OCI-LY3 (cell line): Measurements from ENCODE around the gene ZNF277.

Source experiments
- H2AFZ ChIP-seq: fragments of 200-600, 300-600 bp; shearing (Covaris generic); 2 replicates; pipeline ENCODE4 v1.6.0; 2014; ENCODE audit warnings: antibody characterized with exemption, low read depth, low read length
- H3K27ac ChIP-seq: fragments of 200-600, 300-600 bp; sonication (generic); 2 replicates; pipeline ENCODE4 v1.5.1; 2014; ENCODE audit warnings: mild to moderate bottlenecking, low read length, moderate library complexity, mixed read lengths
- H3K27me3 ChIP-seq: fragments of 200-600, 300-600 bp; sonication (generic); 2 replicates; pipeline ENCODE4 v1.6.1; 2014; ENCODE audit warnings: low read depth, low read length, mixed read lengths
- H3K36me3 ChIP-seq: fragments of 200-600, 300-600 bp; sonication (generic); replicated peaks from 2 replicates; pipeline ENCODE3; 2014; ENCODE audit warnings: low read depth, low read length, mixed read lengths
- H3K4me1 ChIP-seq: fragments of 300-600, 200-600 bp; sonication (generic); 2 replicates; pipeline ENCODE4 v1.6.1; 2014; ENCODE audit warnings: low read length, mixed read lengths
- H3K4me2 ChIP-seq: fragments of 200-600, 300-600 bp; sonication (generic); 2 replicates; pipeline ENCODE4 v1.6.1; 2014; ENCODE audit warnings: low read length, mixed read lengths
- H3K4me3 ChIP-seq: fragments of 300-600, 200-600 bp; sonication (generic); 2 replicates; pipeline ENCODE4 v1.5.1; 2014; ENCODE audit warnings: antibody characterized with exemption, mild to moderate bottlenecking, low read length, moderate library complexity
- H3K79me2 ChIP-seq: fragments of 300-600, 200-600 bp; shearing (Covaris generic); 2 replicates; pipeline ENCODE4 v1.6.1; 2014; ENCODE audit warnings: mild to moderate bottlenecking, low read length, mixed read lengths
- H3K9ac ChIP-seq: fragments of 300-600, 200-600 bp; shearing (Covaris generic); 2 replicates; pipeline ENCODE4 v1.6.0; 2014; ENCODE audit warnings: mild to moderate bottlenecking, low read length, moderate library complexity
- H3K9me3 ChIP-seq: fragments of 200-600, 300-600 bp; shearing (Covaris generic); 2 replicates; pipeline ENCODE4 v1.6.1; 2014; ENCODE audit warnings: low read length, mixed read lengths; ENCODE audit not compliant: insufficient read depth
- H4K20me1 ChIP-seq: fragments of 200-600, 300-600 bp; sonication (generic); 2 replicates; pipeline ENCODE4 v1.6.1; 2016; ENCODE audit warnings: low read length, mixed read lengths; ENCODE audit not compliant: insufficient read depth
- CTCF ChIP-seq: fragments of 200-600, 300-600 bp; sonication (generic); IDR thresholded peaks from 2 replicates; pipeline ENCODE4 v1.5.1; 2014; ENCODE audit warnings: antibody characterized with exemption, low read length, low read depth
- EZH2phosphoT487 ChIP-seq: fragments of 200-600 bp; shearing (Covaris generic); IDR thresholded peaks from 2 replicates; pipeline ENCODE4 v1.6.1; 2018; ENCODE audit warnings: antibody characterized with exemption, mixed run types, low read depth

The ZNF277 gene

GRCh38 chr7:112180223-112180622 lies 26.3 kb upstream of the ZNF277 start:
- H3K27ac ChIP-seq, result no peak overlapping the region

GRCh38 chr7:112182749-112183148 lies 23.7 kb upstream of the ZNF277 start:
- H3K79me2 ChIP-seq, result no peaks in the 10 kb centered on the region

More at GRCh38 chr7:112180223-112180622, 26.3 kb upstream of the ZNF277 start:
- no peak for TF ChIP-seq EZH2phosphoT487
- no peak for TF ChIP-seq CTCF
- Histone ChIP-seq H3K4me3 (no peak overlapping the region), H3K4me2 (no peak overlapping the region), H3K36me3 (no peaks in the 10 kb centered on the region), H3K9ac (no peak overlapping the region), H3K9me3 (no peaks in the 10 kb centered on the region), H2AFZ (no peak overlapping the region), H3K27me3 (peaks cover 26% of the 10 kb centered on the region), H4K20me1 (no peaks in the 10 kb centered on the region), H3K79me2 (no peaks in the 10 kb centered on the region), H3K4me1 (no peaks in the 10 kb centered on the region)

GRCh38 chr7:112183266-112183665 lies 23.2 kb upstream of the ZNF277 start:
- H4K20me1 ChIP-seq, result no peaks in the 10 kb centered on the region
- no peak overlapping the region for H3K27ac ChIP-seq
- H3K4me3 ChIP-seq, result no peak overlapping the region
- H2AFZ ChIP-seq, result no peak overlapping the region
- no peaks in the 10 kb centered on the region for H3K4me1 ChIP-seq
- no peaks in the 10 kb centered on the region for H3K79me2 ChIP-seq
- H3K27me3 ChIP-seq, result peaks cover 19% of the 10 kb centered on the region
- H3K4me2 ChIP-seq, result no peak overlapping the region
- no peaks in the 10 kb centered on the region for H3K9me3 ChIP-seq
- no peak overlapping the region for H3K9ac ChIP-seq
- no peaks in the 10 kb centered on the region for H3K36me3 ChIP-seq
- TF ChIP-seq CTCF, result no peak
- no peak for TF ChIP-seq EZH2phosphoT487

More at GRCh38 chr7:112182749-112183148, 23.7 kb upstream of the ZNF277 start:
- TF ChIP-seq EZH2phosphoT487 (no peak), CTCF (no peak)
- Histone ChIP-seq H3K27ac (no peak overlapping the region), H3K9me3 (no peaks in the 10 kb centered on the region), H4K20me1 (no peaks in the 10 kb centered on the region), H3K36me3 (no peaks in the 10 kb centered on the region), H3K4me1 (no peaks in the 10 kb centered on the region), H3K4me3 (no peak overlapping the region), H2AFZ (no peak overlapping the region), H3K4me2 (no peak overlapping the region), H3K9ac (no peak overlapping the region), H3K27me3 (peaks cover 19% of the 10 kb centered on the region)

GRCh38 chr7:112184455-112184854 lies 22.0 kb upstream of the ZNF277 start:
- Histone ChIP-seq H3K9me3 (no peaks in the 10 kb centered on the region), H3K4me3 (no peak overlapping the region), H3K27ac (no peak overlapping the region), H3K27me3 (peaks cover 16% of the 10 kb centered on the region), H3K36me3 (no peaks in the 10 kb centered on the region), H2AFZ (no peak overlapping the region), H3K9ac (no peak overlapping the region), H3K79me2 (no peaks in the 10 kb centered on the region), H4K20me1 (no peaks in the 10 kb centered on the region), H3K4me1 (no peaks in the 10 kb centered on the region), H3K4me2 (no peak overlapping the region)
- TF ChIP-seq EZH2phosphoT487 (no peak), CTCF (no peak)
